Aorta (tissue), 5 donors: ENCODE data around the gene EVPL. TPM values are rescaled to one million over a fixed set of nuclear protein-coding genes. Genes with fewer than 3 reads are reported as not detected.
"Not testable (repeated sequence)": the region's sequence is repeated elsewhere in the genome, so short reads cannot be mapped to it uniquely, and the experiment has no call there.

Source experiments
- ATAC-seq: fragments of 200-7000 bp; cut with Tn5 transposase; one replicate; pipeline ENCODE4 v1.9.1; 2022; ENCODE audit warnings: moderate library complexity; ENCODE audit not compliant: low FRiP score
- DNase-seq, 2 donors: peaks; one replicate each; pipeline ENCODE4 v3.0.0-alpha.2; 2020
- H3K27ac ChIP-seq, 2 donors: one replicate each; pipeline ENCODE4 v1.5.1; 2013; ENCODE audit warnings: low read length in 2 of 2, mild to moderate bottlenecking in 2 of 2, moderate library complexity in 2 of 2, control low read depth in 1 of 2, inconsistent platforms in 1 of 2, low read depth in 1 of 2
- H3K27me3 ChIP-seq, 2 donors: one replicate each; pipeline ENCODE4 v1.6.1; 2013; ENCODE audit warnings: control low read depth in 1 of 2, low read length in 1 of 2, mild to moderate bottlenecking in 1 of 2, moderate library complexity in 1 of 2; ENCODE audit not compliant: insufficient read depth in 2 of 2, control insufficient read depth in 1 of 2
- H3K36me3 ChIP-seq, 2 donors: one replicate each; pipeline ENCODE4 v1.6.1; 2013; ENCODE audit warnings: control low read depth in 1 of 2, low read length in 1 of 2, mild to moderate bottlenecking in 1 of 2; ENCODE audit not compliant: insufficient read depth in 2 of 2, control insufficient read depth in 1 of 2
- H3K4me1 ChIP-seq, 2 donors: one replicate each; pipeline ENCODE4 v1.6.1; 2013; ENCODE audit warnings: low read length in 2 of 2, control low read depth in 1 of 2, mild to moderate bottlenecking in 1 of 2, moderate library complexity in 1 of 2; ENCODE audit not compliant: insufficient read depth in 2 of 2, control insufficient read depth in 1 of 2
- H3K4me3 ChIP-seq, 2 donors: one replicate each; pipeline ENCODE4 v1.5.1; 2013; ENCODE audit warnings: low read length in 2 of 2, control low read depth in 1 of 2, mild to moderate bottlenecking in 1 of 2
- H3K9me3 ChIP-seq: one replicate; pipeline ENCODE4 v1.6.1; 2013; ENCODE audit warnings: mild to moderate bottlenecking, low read length; ENCODE audit not compliant: control insufficient read depth
- WGBS, 2 donors: extraction: QIAGEN DNeasy Blood & Tissue Kit; methylation state at CpG; one replicate each; pipeline ENCODE4 v1.1.7; 2013; 5-methylcytosine and 5-hydroxymethylcytosine counted together
- intact Hi-C, 2 donors: fragments of 100-400 bp; cut with DNase I; formaldehyde crosslinking; loops; one replicate each; pipeline versions ENCODE4 v1.14.2 to v1.15.0; 2022
- polyA plus RNA-seq, 2 donors: library from polyadenylated mRNA; stranded (reverse); fragments of 200-250 nt; gene quantifications; one replicate each; pipeline ENCODE4 v1.2.3, GENCODE V29; 2013
- total RNA-seq, 2 donors: library from RNA; stranded (reverse); fragmentation: NEBNext Ultra II Directional; extraction: Animal tissue kit (Norgen Biotek cat#: 25700); gene quantifications; one replicate each; pipeline ENCODE4 v1.2.1, GENCODE V29; 2021
- donor health status: healthy with polysubstance abuse.
- donor health status: Bipolar disorder and iron deficiency.
- donor health status: DM: no; HTN: no; CAD: no.
- donor health status: DM: no; HTN: no; CAD: no.
- donor health status: DM: yes; HTN: yes; CAD: no.

EVPL gene
- total and polyA plus RNA-seq, 4 donors, result 0.10 to 12.5 (median 0.19) TPM

DNA sequence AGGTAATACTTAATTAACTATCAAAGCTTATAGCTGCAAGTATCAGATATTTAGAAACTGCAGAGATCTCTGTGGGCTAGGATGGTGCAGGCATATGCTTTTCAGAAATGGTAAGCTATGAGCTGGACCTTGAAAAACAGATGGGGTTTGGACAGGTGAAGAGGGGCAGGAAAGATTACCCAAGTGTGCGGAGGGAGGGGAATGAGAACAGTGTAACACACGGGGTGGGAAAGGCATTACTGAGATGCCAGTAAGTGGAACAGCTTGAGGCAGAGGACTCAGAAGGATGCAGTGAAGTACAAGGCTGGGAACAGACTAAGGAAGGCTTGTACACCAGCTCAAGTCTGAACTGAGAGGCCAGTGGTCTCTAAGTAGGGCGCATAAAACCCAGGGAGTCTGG, 22.1 kb upstream of the EVPL start:
- no peak overlapping the region for H3K27ac ChIP-seq
- H3K9me3 ChIP-seq, result no peaks in the 10 kb centered on the region
- intact Hi-C loops, result no loop called here
- peaks cover 14 to 19% of the 10 kb centered on the region in 2 donors for H3K36me3 ChIP-seq
- WGBS, 2 donors, result 84 to 88% methylated on average over 3 of the region's 3 CpGs
- no peaks in the 10 kb centered on the region for H3K4me1 ChIP-seq
- no peak overlapping the region for H3K4me3 ChIP-seq
- no peak for DNase-seq
- ATAC-seq, result no peak
- no peaks in the 10 kb centered on the region for H3K27me3 ChIP-seq

DNA sequence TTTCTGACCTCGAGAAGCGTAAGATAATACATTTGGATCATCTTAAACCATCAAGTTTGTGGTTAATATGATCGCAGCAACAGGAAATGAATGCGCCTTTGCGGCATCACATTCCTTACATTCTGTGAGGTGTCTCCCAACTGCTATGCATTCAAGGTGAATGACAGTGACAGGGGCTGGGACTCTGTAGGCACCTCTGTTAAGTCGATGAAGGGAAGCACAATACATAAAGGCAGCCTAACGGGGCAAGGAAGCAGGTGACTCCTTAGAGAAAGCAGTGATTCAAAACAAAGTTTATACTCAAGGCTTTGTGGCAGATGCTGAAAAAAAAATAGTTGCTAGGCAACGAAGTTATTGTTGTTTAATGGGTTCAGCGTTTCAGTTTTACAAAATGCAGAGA, 21.6 kb upstream of the EVPL start:
- H3K36me3 ChIP-seq, result peaks cover 16 to 20% of the 10 kb centered on the region in 2 donors
- H3K27ac ChIP-seq, result no peak overlapping the region
- intact Hi-C loops, result no loop called here
- ATAC-seq, result no peak
- no peak for DNase-seq
- 84 to 86% methylated on average over 9 of the region's 9 CpGs for WGBS, 2 donors
- no peaks in the 10 kb centered on the region for H3K27me3 ChIP-seq
- H3K9me3 ChIP-seq, result no peaks in the 10 kb centered on the region
- H3K4me3 ChIP-seq, result no peak overlapping the region
- no peaks in the 10 kb centered on the region for H3K4me1 ChIP-seq

DNA sequence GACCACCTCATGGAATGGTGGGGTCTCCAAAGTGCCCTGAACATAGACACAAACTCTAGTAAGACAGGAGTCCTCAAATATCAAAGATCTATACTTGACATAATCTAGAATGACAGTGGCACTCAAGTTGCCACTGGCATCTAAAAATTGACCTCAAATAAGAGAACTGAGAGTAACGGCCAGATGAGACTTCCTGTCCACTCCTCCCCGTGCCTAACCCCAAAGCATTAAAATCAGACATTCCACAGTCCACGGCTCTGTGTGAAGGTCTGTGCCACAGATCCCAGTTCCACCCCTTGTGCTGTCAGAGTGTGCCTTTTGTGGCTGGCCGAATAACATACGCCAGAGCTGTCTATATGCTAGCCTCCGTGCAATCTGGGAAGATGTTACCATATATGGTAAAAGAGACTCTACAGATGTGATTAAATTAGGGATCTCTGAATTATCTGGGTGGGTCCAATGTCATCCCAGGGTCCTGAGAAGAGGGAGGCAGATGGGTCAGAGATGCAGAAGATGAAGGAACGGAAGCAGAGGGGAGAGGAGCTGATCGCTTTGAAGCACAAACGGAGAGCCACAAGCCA, 21.0 kb upstream of the EVPL start:
- no peak for ATAC-seq
- Histone ChIP-seq H3K4me1 (no peaks in the 10 kb centered on the region), H3K36me3 (peaks cover 18 to 24% of the 10 kb centered on the region in 2 donors), H3K27ac (no peak overlapping the region), H3K27me3 (no peaks in the 10 kb centered on the region), H3K4me3 (no peak overlapping the region), H3K9me3 (no peaks in the 10 kb centered on the region)
- intact Hi-C loops, result no loop called here
- 80 to 83% methylated on average over 9 of the region's 9 CpGs for WGBS, 2 donors
- DNase-seq, result peak in 1 of 2 donors; percentile 3

DNA sequence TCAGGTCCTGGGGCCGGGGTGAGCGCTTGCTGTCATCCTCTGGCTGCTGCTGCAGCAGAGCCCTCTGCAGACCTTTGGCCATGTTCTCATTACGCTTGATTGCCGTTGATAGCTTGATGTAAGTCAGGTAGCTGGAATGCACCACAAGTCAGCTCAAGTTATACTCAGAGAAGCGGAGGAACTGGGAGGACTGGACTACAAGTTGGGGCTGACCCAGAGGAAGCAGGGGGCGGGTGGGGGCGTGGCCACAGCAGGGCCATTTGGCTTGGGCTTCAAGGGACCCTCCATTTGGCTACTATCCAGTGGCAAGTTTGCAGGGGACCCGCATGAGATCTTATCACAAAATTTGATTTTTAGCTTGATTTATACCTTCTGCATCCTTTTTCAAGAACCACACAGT, 19.0 kb upstream of the EVPL start:
- 80 to 86% methylated on average over 8 of the region's 8 CpGs for WGBS, 2 donors
- DNase-seq, result no peak

DNA sequence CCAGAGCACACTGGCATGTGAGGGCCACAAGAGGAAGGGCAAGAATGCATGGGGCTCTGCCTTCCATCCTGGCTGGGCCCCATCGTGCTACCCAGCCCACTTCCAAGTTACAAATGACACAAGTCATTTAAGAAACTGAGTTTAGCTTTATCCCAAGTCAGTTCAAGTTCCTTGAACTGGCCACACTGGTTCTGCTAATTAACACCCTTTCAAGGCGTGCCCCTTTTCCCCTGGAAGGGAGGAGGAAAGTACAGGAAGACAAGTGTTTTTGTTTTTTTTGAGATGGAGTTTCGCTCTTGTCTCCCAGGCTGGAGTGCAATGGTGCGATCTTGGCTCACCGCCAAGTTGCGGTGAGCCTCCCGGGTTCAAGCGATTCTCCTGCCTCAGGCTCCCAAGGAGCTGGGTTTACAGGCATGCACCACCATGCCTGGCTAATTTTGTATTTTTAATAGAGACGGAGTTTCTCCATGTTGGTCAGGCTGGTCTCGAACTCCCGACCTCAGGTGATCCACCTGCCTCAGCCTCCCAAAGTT, 17.4 kb upstream of the EVPL start:
- DNase-seq, H3K27ac ChIP-seq, H3K9me3 ChIP-seq, H3K4me1 ChIP-seq, intact Hi-C loops, ATAC-seq, H3K4me3 ChIP-seq, H3K27me3 ChIP-seq: not testable (repeated sequence)
- peaks cover 19 to 31% of the 10 kb centered on the region in 2 donors for H3K36me3 ChIP-seq
- WGBS, 2 donors, result 71% methylated on average over 11 of the region's 11 CpGs

More for the DNA sequence above, 19.0 kb upstream of the EVPL start:
- H3K9me3 ChIP-seq, result no peaks in the 10 kb centered on the region
- H3K36me3 ChIP-seq, result peaks cover 24% of the 10 kb centered on the region in 2 donors
- no peak for ATAC-seq
- intact Hi-C loops, result no loop called here
- H3K4me3 ChIP-seq, result no peak overlapping the region
- H3K27ac ChIP-seq, result no peak overlapping the region
- no peaks in the 10 kb centered on the region for H3K27me3 ChIP-seq
- H3K4me1 ChIP-seq, result no peaks in the 10 kb centered on the region

DNA sequence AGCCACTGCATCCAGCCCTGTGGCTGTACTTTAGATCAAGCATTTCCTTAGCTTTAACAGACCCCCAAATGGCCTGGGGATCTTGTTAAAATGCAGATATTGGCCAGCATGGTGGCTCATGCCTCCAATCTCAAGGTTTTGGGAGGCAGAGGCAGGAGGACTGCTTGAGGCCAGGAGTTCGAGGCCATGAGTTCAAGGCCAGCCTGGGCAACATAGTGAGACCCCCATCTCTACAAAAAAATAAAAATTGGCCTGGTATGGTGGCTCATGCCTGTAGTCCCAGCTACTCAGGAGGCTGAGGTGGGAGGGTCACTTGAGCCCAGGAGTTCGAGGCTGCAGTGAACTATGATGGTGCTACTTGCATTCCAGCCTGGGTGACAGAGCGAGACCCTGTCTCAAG, 15.8 kb upstream of the EVPL start:
- H3K36me3 ChIP-seq, result peaks cover 10 to 28% of the 10 kb centered on the region in 2 donors
- intact Hi-C loops, H3K9me3 ChIP-seq, H3K27me3 ChIP-seq, H3K4me1 ChIP-seq, ATAC-seq, DNase-seq, H3K4me3 ChIP-seq, H3K27ac ChIP-seq: not testable (repeated sequence)
- WGBS, 2 donors, result 95 to 98% methylated on average over 3 of the region's 3 CpGs

DNA sequence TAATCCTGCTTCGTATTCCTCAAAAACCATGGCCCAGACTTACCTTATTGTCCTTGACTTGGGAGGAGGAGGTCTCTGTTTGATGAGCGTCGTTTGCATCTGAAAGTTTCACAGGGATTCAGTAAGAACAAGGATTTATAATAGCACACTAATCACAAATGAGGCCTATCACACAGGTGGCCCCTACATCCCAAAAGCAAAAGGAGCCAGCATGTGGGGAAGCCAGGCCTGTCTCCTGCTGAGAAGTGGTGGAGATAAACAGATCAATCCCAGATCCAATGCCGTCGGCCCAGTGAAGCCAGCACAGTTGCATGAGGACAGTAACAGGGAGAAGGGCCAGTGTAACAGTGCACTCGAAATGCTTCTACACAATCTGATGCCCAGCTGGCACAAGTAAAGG, 13.3 kb upstream of the EVPL start:
- no peaks in the 10 kb centered on the region for H3K9me3 ChIP-seq
- no peak overlapping the region for H3K27ac ChIP-seq
- H3K4me3 ChIP-seq, result no peak overlapping the region
- WGBS, 2 donors, result 72 to 75% methylated on average over 6 of the region's 6 CpGs
- H3K36me3 ChIP-seq, result peaks cover 9 to 24% of the 10 kb centered on the region in 2 donors
- no peaks in the 10 kb centered on the region for H3K27me3 ChIP-seq
- ATAC-seq, result no peak
- no peak for DNase-seq
- intact Hi-C loops, result no loop called here
- H3K4me1 ChIP-seq, result no peaks in the 10 kb centered on the region

DNA sequence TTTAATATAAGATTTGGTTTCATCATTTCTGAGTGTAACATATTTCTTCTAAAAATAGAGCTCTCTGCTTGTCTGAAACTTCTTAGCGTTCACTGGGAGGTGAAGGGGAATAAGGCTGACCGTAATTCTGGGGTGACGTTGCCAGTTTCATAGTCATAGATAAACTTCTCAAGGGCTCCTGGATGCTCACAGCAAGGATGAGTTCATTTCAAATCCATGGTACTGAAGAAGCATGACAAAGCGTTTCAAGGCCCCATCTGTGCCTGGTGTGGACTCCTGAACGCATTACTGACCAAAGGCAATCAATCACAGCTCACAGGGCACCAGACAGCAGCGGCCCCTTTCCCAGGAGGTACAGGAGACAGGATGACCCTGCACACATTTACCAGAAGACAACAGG, 12.0 kb upstream of the EVPL start:
- no peak for ATAC-seq
- H3K27ac ChIP-seq, result no peak overlapping the region
- 57 to 59% methylated on average over 6 of the region's 6 CpGs for WGBS, 2 donors

DNA sequence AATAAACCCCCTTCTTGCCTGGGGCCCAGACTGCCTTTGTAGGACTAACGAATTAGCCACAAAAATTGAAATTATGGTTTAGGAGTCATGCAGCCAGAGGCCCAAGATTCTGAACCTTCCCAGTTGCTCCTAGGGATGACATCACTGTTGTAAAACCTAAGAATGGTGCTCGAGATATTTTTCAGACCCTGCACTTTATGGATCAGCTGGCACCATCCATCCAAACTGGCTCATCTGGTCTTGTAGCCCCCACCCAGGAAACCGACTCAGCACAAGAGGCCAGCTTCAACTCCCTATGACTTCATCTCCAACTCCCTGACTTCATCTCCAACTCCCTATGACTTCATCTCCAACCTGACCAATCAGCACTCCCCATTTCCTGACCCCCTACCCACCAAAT, 10.9 kb upstream of the EVPL start:
- H3K4me1 ChIP-seq, result no peaks in the 10 kb centered on the region
- intact Hi-C loops, result no loop called here
- no peak for ATAC-seq
- H3K9me3 ChIP-seq, result no peaks in the 10 kb centered on the region
- H3K36me3 ChIP-seq, result peaks cover 0 to 14% of the 10 kb centered on the region in 2 donors
- no peaks in the 10 kb centered on the region for H3K27me3 ChIP-seq
- no peak overlapping the region for H3K27ac ChIP-seq
- no peak overlapping the region for H3K4me3 ChIP-seq
- 69 to 75% methylated on average over 3 of the region's 3 CpGs for WGBS, 2 donors
- no peak for DNase-seq

More for the DNA sequence above, 12.0 kb upstream of the EVPL start:
- H3K9me3 ChIP-seq, result no peaks in the 10 kb centered on the region
- intact Hi-C loops, result no loop called here
- DNase-seq, result no peak
- H3K27me3 ChIP-seq, result no peaks in the 10 kb centered on the region
- no peaks in the 10 kb centered on the region for H3K4me1 ChIP-seq
- H3K36me3 ChIP-seq, result peaks cover 4 to 21% of the 10 kb centered on the region in 2 donors
- no peak overlapping the region for H3K4me3 ChIP-seq
